Endothelial cell of umbilical vein (primary cell): ENCODE results near the gene LRRTM4. TPM values are rescaled to one million over a fixed set of nuclear protein-coding genes. Genes with fewer than 3 reads are reported as not detected.

ENCODE experiments used
- BruUV-seq: library from RNA; stranded (reverse); fragments of 400-500 nt; replicated peaks from 2 replicates; lab custom pipeline; 2021; lab: Mats Ljungman, UMichigan
- CTCF ChIA-PET: fragments of 300-600, 350-600 bp; sonication (Branson Sonifier 250); formaldehyde crosslinking; loops from one replicate; lab custom pipeline; 2021; ENCODE audit warnings: antibody characterized with exemption, inconsistent platforms; lab: Charles Lee
- POLR2A ChIA-PET: fragments of 300-600, 350-600 bp; sonication (Branson Sonifier 250); formaldehyde crosslinking; loops from one replicate; lab custom pipeline; 2021; ENCODE audit warnings: antibody characterized with exemption, inconsistent platforms; lab: Charles Lee
- DNase-seq: peaks from one replicate; pipeline ENCODE4 v3.0.0-alpha.2; 2011; ENCODE audit warnings: low read depth, low spot score
- FAIRE-seq: peaks from 2 replicates; lab custom pipeline; 2011; peaks lifted over from hg19 to GRCh38; lab: Jason Lieb, UNC
- H2AFZ ChIP-seq: 2 replicates; pipeline ENCODE4 v1.6.0; 2012; ENCODE audit warnings: low read depth, low read length, control low read depth, inconsistent platforms
- H3K27ac ChIP-seq: 2 replicates; pipeline ENCODE4 v1.5.1; 2011; ENCODE audit warnings: low read depth, mild to moderate bottlenecking, control low read depth, low read length, moderate library complexity; ENCODE audit not compliant: insufficient read depth
- H3K27me3 ChIP-seq, 2 experiments: 2 replicates each; pipeline versions ENCODE4 v1.6.0 to v1.6.1; 2011; ENCODE audit warnings: low read length in 2 of 2, mixed read lengths in 1 of 2; ENCODE audit not compliant: control insufficient read depth in 2 of 2, insufficient read depth in 2 of 2
- H3K36me3 ChIP-seq, 2 experiments: 2 replicates in 1 of 2; 3 replicates in 1 of 2; pipeline ENCODE4 v1.5.1; 2011; ENCODE audit warnings: low read length in 2 of 2, mild to moderate bottlenecking in 1 of 2, moderate library complexity in 1 of 2; ENCODE audit not compliant: control insufficient read depth in 2 of 2, insufficient read depth in 2 of 2; ENCODE audit errors: extremely low read depth in 1 of 2
- H3K4me1 ChIP-seq: 3 replicates; pipeline ENCODE4 v1.5.1; 2011; ENCODE audit warnings: mild to moderate bottlenecking, low read length; ENCODE audit not compliant: control insufficient read depth, insufficient read depth; ENCODE audit errors: extremely low read depth
- H3K4me2 ChIP-seq: 2 replicates; pipeline ENCODE4 v1.6.1; 2011; ENCODE audit warnings: low read length, control low read depth, mixed read lengths; ENCODE audit not compliant: insufficient read depth
- H3K4me3 ChIP-seq, 3 experiments: fragments of 200-600 bp in 1 of 3; sonication (generic), shearing (Covaris generic) in 1 of 3; replicated peaks in 1 of 3; 2 replicates each; pipeline ENCODE4 v1.5.1; 2011 to 2016; ENCODE audit warnings: control low read depth in 3 of 3, low read length in 3 of 3, mild to moderate bottlenecking in 2 of 3, inconsistent platforms in 1 of 3, low read depth in 1 of 3, moderate library complexity in 1 of 3; ENCODE audit not compliant: insufficient read depth in 1 of 3
- H3K79me2 ChIP-seq: 2 replicates; pipeline ENCODE4 v1.6.0; 2012; ENCODE audit warnings: low read length, inconsistent platforms; ENCODE audit not compliant: control insufficient read depth, insufficient read depth
- H3K9ac ChIP-seq: replicated peaks from 2 replicates; pipeline ENCODE3; 2011; ENCODE audit warnings: low read length, control low read depth; ENCODE audit not compliant: insufficient read depth; ENCODE audit errors: extremely low read depth
- H3K9me1 ChIP-seq: replicated peaks from 3 replicates; pipeline ENCODE4 v1.6.0; 2011; ENCODE audit warnings: mild to moderate bottlenecking, low read length; ENCODE audit not compliant: control insufficient read depth, insufficient read depth; ENCODE audit errors: extremely low read depth
- H3K9me3 ChIP-seq: replicated peaks from 2 replicates; pipeline ENCODE4 v1.5.1; 2012; ENCODE audit warnings: low read length, inconsistent platforms; ENCODE audit not compliant: control insufficient read depth, insufficient read depth
- H4K20me1 ChIP-seq: replicated peaks from 2 replicates; pipeline ENCODE3; 2011; ENCODE audit warnings: mild to moderate bottlenecking, low read length; ENCODE audit not compliant: control insufficient read depth, insufficient read depth; ENCODE audit errors: extremely low read depth
- EZH2 ChIP-seq: IDR thresholded peaks from 2 replicates; pipeline ENCODE4 v1.6.1; 2012; ENCODE audit warnings: borderline replicate concordance, low read depth, mild to moderate bottlenecking, moderate library complexity, low read length, inconsistent platforms; ENCODE audit not compliant: severe bottlenecking
- FOS ChIP-seq: IDR thresholded peaks from 2 replicates; pipeline ENCODE4 v1.6.1; 2011; ENCODE audit warnings: mild to moderate bottlenecking, low read length, moderate library complexity, borderline replicate concordance; ENCODE audit not compliant: insufficient read depth
- GATA2 ChIP-seq: IDR thresholded peaks from 2 replicates; pipeline ENCODE4 v1.7.0; 2011; ENCODE audit warnings: low read depth, mild to moderate bottlenecking, moderate library complexity, mixed read lengths, low read length; ENCODE audit not compliant: insufficient read length, insufficient read depth
- JUN ChIP-seq: IDR thresholded peaks from 2 replicates; pipeline ENCODE4 v1.6.1; 2011; ENCODE audit warnings: borderline replicate concordance, low read depth; ENCODE audit not compliant: insufficient read length, insufficient read depth
- MYC ChIP-seq: IDR thresholded peaks from one replicate; pipeline ENCODE4 v1.6.1; 2011; ENCODE audit warnings: mild to moderate bottlenecking, low read depth, low read length
- POLR2A ChIP-seq: IDR thresholded peaks from 2 replicates; pipeline ENCODE4 v1.6.1; 2012; ENCODE audit warnings: low read depth, mild to moderate bottlenecking, control low read depth, low read length
- POLR2AphosphoS5 ChIP-seq: IDR thresholded peaks from 2 replicates; pipeline ENCODE4 v1.6.1; 2012; ENCODE audit warnings: low read depth, mild to moderate bottlenecking, control low read depth, low read length, moderate library complexity; ENCODE audit not compliant: insufficient read depth
- dilution Hi-C: fragments of 300-500 bp; cut with MboI; formaldehyde crosslinking; loops from one replicate; pipeline ENCODE4 v1.15.0; 2019; ENCODE audit warnings: low sequenced_read_pairs; ENCODE audit not compliant: extremely low pct_ligation_motif_present
- intact Hi-C: fragments of 100-400 bp; cut with micrococcal nuclease; formaldehyde crosslinking; loops from one replicate; pipeline ENCODE4 v1.10.0; 2022
- polyA plus RNA-seq, 4 experiments: library from polyadenylated mRNA; depleted of rRNA in 3 of 4; stranded (reverse) in 3 of 4; unstranded in 1 of 4; fragments of >200 nt; gene quantifications; 2 replicates each; pipeline versions ENCODE4 v1.2.1 to v1.2.3, GENCODE V29; 2011 to 2012; ENCODE audit warnings: missing spikeins in 1 of 4
- total RNA-seq: library from RNA; stranded (reverse); gene quantifications from 2 replicates; pipeline ENCODE4 v1.2.3, GENCODE V29; 2021
- TF ChIP-seq, protein P1 (sequence below): IDR thresholded peaks from 2 replicates; pipeline ENCODE4 v1.6.1; 2011; ENCODE audit not compliant: insufficient read depth, insufficient read length
- TF ChIP-seq, protein P2 (sequence below), 2 donors: IDR thresholded peaks; 1 replicate in 1 of 2; 2 replicates in 1 of 2; pipeline ENCODE4 v1.5.1; 2011; ENCODE audit warnings: low read length in 2 of 2, mild to moderate bottlenecking in 2 of 2, moderate library complexity in 2 of 2, control low read depth in 1 of 2, inconsistent platforms in 1 of 2, low read depth in 1 of 2; ENCODE audit not compliant: insufficient read depth in 1 of 2; ENCODE audit errors: extremely low read depth in 1 of 2

The LRRTM4 gene
- total and polyA plus RNA-seq, 2 donors (not counting 3 experiments of a cell fraction or from before 2014, with no cell fraction given), result not detected

GRCh38 chr2:77538031-77538430 lies 15.9 kb upstream of the LRRTM4 start:
- dilution Hi-C loops, result no loop called here
- TF ChIP-seq EZH2, result no peak
- TF ChIP-seq FOS, result no peak
- no peak for TF ChIP-seq JUN
- TF ChIP-seq POLR2A, result no peak
- TF ChIP-seq POLR2AphosphoS5, result no peak
- TF ChIP-seq, protein P1, sequence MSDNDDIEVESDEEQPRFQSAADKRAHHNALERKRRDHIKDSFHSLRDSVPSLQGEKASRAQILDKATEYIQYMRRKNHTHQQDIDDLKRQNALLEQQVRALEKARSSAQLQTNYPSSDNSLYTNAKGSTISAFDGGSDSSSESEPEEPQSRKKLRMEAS, result no peak
- TF ChIP-seq, protein P2, sequence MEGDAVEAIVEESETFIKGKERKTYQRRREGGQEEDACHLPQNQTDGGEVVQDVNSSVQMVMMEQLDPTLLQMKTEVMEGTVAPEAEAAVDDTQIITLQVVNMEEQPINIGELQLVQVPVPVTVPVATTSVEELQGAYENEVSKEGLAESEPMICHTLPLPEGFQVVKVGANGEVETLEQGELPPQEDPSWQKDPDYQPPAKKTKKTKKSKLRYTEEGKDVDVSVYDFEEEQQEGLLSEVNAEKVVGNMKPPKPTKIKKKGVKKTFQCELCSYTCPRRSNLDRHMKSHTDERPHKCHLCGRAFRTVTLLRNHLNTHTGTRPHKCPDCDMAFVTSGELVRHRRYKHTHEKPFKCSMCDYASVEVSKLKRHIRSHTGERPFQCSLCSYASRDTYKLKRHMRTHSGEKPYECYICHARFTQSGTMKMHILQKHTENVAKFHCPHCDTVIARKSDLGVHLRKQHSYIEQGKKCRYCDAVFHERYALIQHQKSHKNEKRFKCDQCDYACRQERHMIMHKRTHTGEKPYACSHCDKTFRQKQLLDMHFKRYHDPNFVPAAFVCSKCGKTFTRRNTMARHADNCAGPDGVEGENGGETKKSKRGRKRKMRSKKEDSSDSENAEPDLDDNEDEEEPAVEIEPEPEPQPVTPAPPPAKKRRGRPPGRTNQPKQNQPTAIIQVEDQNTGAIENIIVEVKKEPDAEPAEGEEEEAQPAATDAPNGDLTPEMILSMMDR (IDR thresholded peaks at IDR 0.05; ENCODE audit: extremely low read depth in 1 of 2, insufficient read depth in 1 of 2, low read depth in 1 of 2, low read length in 2 of 2), result no peak
- no peak for TF ChIP-seq GATA2
- TF ChIP-seq MYC, result no peak
- no peak overlapping the region for H3K4me2 ChIP-seq
- FAIRE-seq (no peak), DNase-seq (no peak)
- H3K79me2 ChIP-seq, result no peaks in the 10 kb centered on the region
- POLR2A ChIA-PET, result no interaction called here
- no peak overlapping the region for H2AFZ ChIP-seq
- H3K4me1 ChIP-seq, result no peaks in the 10 kb centered on the region
- H3K27me3 ChIP-seq, result no peaks in the 10 kb centered on the region
- H3K9me3 ChIP-seq, result no peaks in the 10 kb centered on the region
- no peak overlapping the region for H3K27ac ChIP-seq
- no peaks in the 10 kb centered on the region for H3K36me3 ChIP-seq
- CTCF ChIA-PET, result no interaction called here
- no peaks in the 10 kb centered on the region for H4K20me1 ChIP-seq
- no peak overlapping the region for H3K4me3 ChIP-seq
- no TSS peak for BruUV-seq
- no peaks in the 10 kb centered on the region for H3K9me1 ChIP-seq
- no peak overlapping the region for H3K9ac ChIP-seq
- intact Hi-C loops, result no loop called here
